HepG2 (cell line): Measurements from ENCODE around the gene DDRGK1. TPM values are rescaled to one million over a fixed set of nuclear protein-coding genes. Genes with fewer than 3 reads are reported as not detected.

Experiments
- ARNTL ChIP-seq: sonication (generic); formaldehyde crosslinking; IDR thresholded peaks from 2 replicates; pipeline ENCODE4 v1.4.0; 2020; ENCODE audit warnings: mild to moderate bottlenecking, missing genetic modification reagents
- CBFB ChIP-seq: sonication (generic); formaldehyde crosslinking; IDR thresholded peaks from 2 replicates; pipeline ENCODE4 v1.4.0; 2020; ENCODE audit warnings: missing genetic modification reagents
- CREB1 ChIP-seq, 2 experiments: fragments of 450-650 bp in 1 of 2; IDR thresholded peaks; 2 replicates each; pipeline ENCODE4 v1.6.1; 2016 to 2017; ENCODE audit warnings: control low read depth in 1 of 2, mild to moderate bottlenecking in 1 of 2, missing compliant biosample characterization in 1 of 2, missing genetic modification characterization in 1 of 2
- KDM2A ChIP-seq: sonication (generic); formaldehyde crosslinking; IDR thresholded peaks from 2 replicates; pipeline ENCODE4 v1.4.0; 2020; ENCODE audit warnings: low read depth, missing genetic modification reagents, borderline replicate concordance
- MED13 ChIP-seq: sonication (generic); formaldehyde crosslinking; IDR thresholded peaks from 2 replicates; pipeline ENCODE4 v1.5.0; 2020; ENCODE audit warnings: missing genetic modification reagents
- MEF2D ChIP-seq: sonication (generic); formaldehyde crosslinking; IDR thresholded peaks from 2 replicates; pipeline ENCODE4 v1.5.1; 2020; ENCODE audit warnings: mild to moderate bottlenecking, missing genetic modification reagents
- MEIS2 ChIP-seq: sonication (generic); formaldehyde crosslinking; IDR thresholded peaks from 2 replicates; pipeline ENCODE4 v1.9.0; 2021; ENCODE audit warnings: mild to moderate bottlenecking, missing genetic modification reagents
- RNF2 ChIP-seq: fragments of 450-650 bp; conservative IDR thresholded peaks from 2 replicates; pipeline ENCODE4 v1.6.1; 2016; ENCODE audit warnings: low read depth
- SALL1 ChIP-seq: sonication (generic); formaldehyde crosslinking; IDR thresholded peaks from 2 replicates; pipeline ENCODE4 v1.8.0; 2022; ENCODE audit warnings: mild to moderate bottlenecking, missing genetic modification reagents
- SALL2 ChIP-seq: sonication (generic); formaldehyde crosslinking; IDR thresholded peaks from 2 replicates; pipeline ENCODE4 v1.8.1; 2023; ENCODE audit warnings: mild to moderate bottlenecking, missing genetic modification reagents, inconsistent platforms
- SSRP1 ChIP-seq: IDR thresholded peaks from 2 replicates; pipeline ENCODE4 v1.6.1; 2016; ENCODE audit warnings: control low read depth
- TGIF2 ChIP-seq: IDR thresholded peaks from 2 replicates; pipeline ENCODE4 v1.6.1; 2016; ENCODE audit warnings: control low read depth, missing compliant biosample characterization
- ZKSCAN8 ChIP-seq: IDR thresholded peaks from 2 replicates; pipeline ENCODE4 v1.6.1; 2016; ENCODE audit warnings: borderline replicate concordance, missing genetic modification reagents, missing compliant biosample characterization
- ZNF205 ChIP-seq: IDR thresholded peaks from 2 replicates; pipeline ENCODE4 v1.6.1; 2018; ENCODE audit warnings: missing biosample characterization, missing genetic modification reagents
- ZNF670 ChIP-seq: sonication (generic); formaldehyde crosslinking; IDR thresholded peaks from 2 replicates; pipeline ENCODE4 v1.8.0; 2022; ENCODE audit warnings: mild to moderate bottlenecking, missing genetic modification reagents, borderline replicate concordance
- ZNF883 ChIP-seq: sonication (generic); formaldehyde crosslinking; IDR thresholded peaks from 2 replicates; pipeline ENCODE4 v1.5.1; 2020; ENCODE audit warnings: mild to moderate bottlenecking, missing genetic modification reagents; ENCODE audit errors: not compliant biosample characterization
- polyA plus RNA-seq, 8 experiments: library from polyadenylated mRNA; depleted of rRNA in 3 of 8; stranded (reverse) in 7 of 8; unstranded in 1 of 8; fragments of >200 nt; fragmentation: Illumina TruSeq in 4 of 8; extraction: Trizol in 4 of 8; gene quantifications; 2 replicates each; pipeline versions ENCODE4 v1.2.1 to v1.2.3, GENCODE V29; 2011 to 2016; ENCODE audit warnings: low read depth in 4 of 8, missing spikeins in 1 of 8, mixed read lengths in 1 of 8; ENCODE audit not compliant: insufficient read depth in 1 of 8
- total RNA-seq, 5 experiments: library from RNA; depleted of rRNA; stranded (reverse); fragments of >200 nt; fragmentation: Illumina TruSeq; extraction: Trizol; gene quantifications; 2 replicates each; pipeline ENCODE4 v1.2.3, GENCODE V29; 2016; ENCODE audit warnings: low read depth in 1 of 5
- TF ChIP-seq, protein P1 (sequence below): sonication (generic); formaldehyde crosslinking; IDR thresholded peaks from 2 replicates; pipeline ENCODE4 v1.5.0; 2020; ENCODE audit warnings: missing genetic modification reagents
- TF ChIP-seq, protein P2 (sequence below): sonication (generic); formaldehyde crosslinking; IDR thresholded peaks from 2 replicates; pipeline ENCODE4 v1.4.0; 2020; ENCODE audit warnings: missing genetic modification reagents
- TF ChIP-seq, protein P3 (sequence below): IDR thresholded peaks from 2 replicates; pipeline ENCODE4 v1.6.1; 2016; ENCODE audit warnings: missing compliant biosample characterization, missing genetic modification reagents, borderline replicate concordance
- TF ChIP-seq, protein P4 (sequence below): sonication (generic); formaldehyde crosslinking; IDR thresholded peaks from 2 replicates; pipeline ENCODE4 v1.4.0; 2020; ENCODE audit warnings: missing genetic modification reagents
- TF ChIP-seq, protein P5 (sequence below): sonication (generic); formaldehyde crosslinking; IDR thresholded peaks from 2 replicates; pipeline ENCODE4 v1.5.0; 2020; ENCODE audit warnings: missing genetic modification reagents, mild to moderate bottlenecking, borderline replicate concordance
- TF ChIP-seq, protein P6 (sequence below), 2 experiments: IDR thresholded peaks; 2 replicates each; pipeline ENCODE4 v1.6.1; 2011 to 2012; ENCODE audit warnings: low read length in 2 of 2, borderline replicate concordance in 1 of 2, low read depth in 1 of 2, mild to moderate bottlenecking in 1 of 2, moderate library complexity in 1 of 2

DDRGK1 gene
- total and polyA plus RNA-seq, 2 of the 13 experiments (the other 11 are each of a cell fraction or from before 2014, with no cell fraction given), result 96.7 to 149 TPM

DNA sequence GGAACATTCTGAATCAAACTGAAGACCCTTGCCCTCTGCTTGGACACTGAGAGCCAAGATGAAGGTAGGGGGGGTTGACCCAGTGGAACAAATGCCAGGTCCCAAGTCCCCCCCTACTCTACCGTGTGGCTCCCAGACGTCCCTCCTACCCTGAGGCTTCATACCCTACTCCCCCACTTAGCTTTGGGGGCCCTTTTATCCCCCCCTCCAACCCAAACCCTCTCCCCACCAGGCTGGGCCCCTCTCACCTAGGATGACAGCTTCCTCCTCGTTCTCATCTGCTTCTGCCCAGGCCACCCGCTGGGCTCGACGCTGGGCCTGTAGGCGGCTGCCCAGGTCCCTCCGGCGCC, 1.5 kb downstream of the DDRGK1 start (continued):
- 0 out of 2 replicates have a peak, but pooled peaks have one; percentile 61 for TF ChIP-seq SALL2
- TF ChIP-seq, protein P1, sequence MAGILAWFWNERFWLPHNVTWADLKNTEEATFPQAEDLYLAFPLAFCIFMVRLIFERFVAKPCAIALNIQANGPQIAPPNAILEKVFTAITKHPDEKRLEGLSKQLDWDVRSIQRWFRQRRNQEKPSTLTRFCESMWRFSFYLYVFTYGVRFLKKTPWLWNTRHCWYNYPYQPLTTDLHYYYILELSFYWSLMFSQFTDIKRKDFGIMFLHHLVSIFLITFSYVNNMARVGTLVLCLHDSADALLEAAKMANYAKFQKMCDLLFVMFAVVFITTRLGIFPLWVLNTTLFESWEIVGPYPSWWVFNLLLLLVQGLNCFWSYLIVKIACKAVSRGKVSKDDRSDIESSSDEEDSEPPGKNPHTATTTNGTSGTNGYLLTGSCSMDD (CRISPR knock-in tag), result 0 out of 2 replicates have a peak, but pooled peaks have one; percentile 71
- no peak for TF ChIP-seq SSRP1 (CRISPR knock-in tag)
- TF ChIP-seq, protein P2, sequence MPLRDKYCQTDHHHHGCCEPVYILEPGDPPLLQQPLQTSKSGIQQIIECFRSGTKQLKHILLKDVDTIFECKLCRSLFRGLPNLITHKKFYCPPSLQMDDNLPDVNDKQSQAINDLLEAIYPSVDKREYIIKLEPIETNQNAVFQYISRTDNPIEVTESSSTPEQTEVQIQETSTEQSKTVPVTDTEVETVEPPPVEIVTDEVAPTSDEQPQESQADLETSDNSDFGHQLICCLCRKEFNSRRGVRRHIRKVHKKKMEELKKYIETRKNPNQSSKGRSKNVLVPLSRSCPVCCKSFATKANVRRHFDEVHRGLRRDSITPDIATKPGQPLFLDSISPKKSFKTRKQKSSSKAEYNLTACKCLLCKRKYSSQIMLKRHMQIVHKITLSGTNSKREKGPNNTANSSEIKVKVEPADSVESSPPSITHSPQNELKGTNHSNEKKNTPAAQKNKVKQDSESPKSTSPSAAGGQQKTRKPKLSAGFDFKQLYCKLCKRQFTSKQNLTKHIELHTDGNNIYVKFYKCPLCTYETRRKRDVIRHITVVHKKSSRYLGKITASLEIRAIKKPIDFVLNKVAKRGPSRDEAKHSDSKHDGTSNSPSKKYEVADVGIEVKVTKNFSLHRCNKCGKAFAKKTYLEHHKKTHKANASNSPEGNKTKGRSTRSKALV (CRISPR knock-in tag), result peak; percentile 15; the same call in 1 of the 2 replicates
- TF ChIP-seq ZNF883 (CRISPR knock-in tag), result no peak
- TF ChIP-seq, protein P3, sequence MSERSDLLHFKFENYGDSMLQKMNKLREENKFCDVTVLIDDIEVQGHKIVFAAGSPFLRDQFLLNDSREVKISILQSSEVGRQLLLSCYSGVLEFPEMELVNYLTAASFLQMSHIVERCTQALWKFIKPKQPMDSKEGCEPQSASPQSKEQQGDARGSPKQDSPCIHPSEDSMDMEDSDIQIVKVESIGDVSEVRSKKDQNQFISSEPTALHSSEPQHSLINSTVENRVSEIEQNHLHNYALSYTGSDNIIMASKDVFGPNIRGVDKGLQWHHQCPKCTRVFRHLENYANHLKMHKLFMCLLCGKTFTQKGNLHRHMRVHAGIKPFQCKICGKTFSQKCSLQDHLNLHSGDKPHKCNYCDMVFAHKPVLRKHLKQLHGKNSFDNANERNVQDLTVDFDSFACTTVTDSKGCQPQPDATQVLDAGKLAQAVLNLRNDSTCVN, result 0 out of 2 replicates have a peak, but pooled peaks have one; percentile 4
- peak; percentile 71; the same call in 1 of the 2 replicates for TF ChIP-seq RNF2
- no peak for TF ChIP-seq CREB1 (IDR thresholded peaks at IDR 0.05)
- no peak for TF ChIP-seq CREB1 (CRISPR knock-in tag; IDR thresholded peaks at IDR 0.05)
- no peak for TF ChIP-seq KDM2A (CRISPR knock-in tag)
- TF ChIP-seq, protein P4, sequence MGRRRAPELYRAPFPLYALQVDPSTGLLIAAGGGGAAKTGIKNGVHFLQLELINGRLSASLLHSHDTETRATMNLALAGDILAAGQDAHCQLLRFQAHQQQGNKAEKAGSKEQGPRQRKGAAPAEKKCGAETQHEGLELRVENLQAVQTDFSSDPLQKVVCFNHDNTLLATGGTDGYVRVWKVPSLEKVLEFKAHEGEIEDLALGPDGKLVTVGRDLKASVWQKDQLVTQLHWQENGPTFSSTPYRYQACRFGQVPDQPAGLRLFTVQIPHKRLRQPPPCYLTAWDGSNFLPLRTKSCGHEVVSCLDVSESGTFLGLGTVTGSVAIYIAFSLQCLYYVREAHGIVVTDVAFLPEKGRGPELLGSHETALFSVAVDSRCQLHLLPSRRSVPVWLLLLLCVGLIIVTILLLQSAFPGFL, result no peak
- no peak for TF ChIP-seq SALL1 (CRISPR knock-in tag)
- TF ChIP-seq TGIF2 (CRISPR knock-in tag), result no peak
- TF ChIP-seq, protein P5, sequence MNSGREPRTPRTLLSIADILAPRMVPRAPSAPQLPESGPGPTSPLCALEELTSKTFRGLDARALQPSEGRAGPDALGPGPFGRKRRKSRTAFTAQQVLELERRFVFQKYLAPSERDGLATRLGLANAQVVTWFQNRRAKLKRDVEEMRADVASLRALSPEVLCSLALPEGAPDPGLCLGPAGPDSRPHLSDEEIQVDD (CRISPR knock-in tag), result peak; percentile 21; the same call in 1 of the 2 replicates
- TF ChIP-seq ZNF205, result no peak
- TF ChIP-seq, protein P6, sequence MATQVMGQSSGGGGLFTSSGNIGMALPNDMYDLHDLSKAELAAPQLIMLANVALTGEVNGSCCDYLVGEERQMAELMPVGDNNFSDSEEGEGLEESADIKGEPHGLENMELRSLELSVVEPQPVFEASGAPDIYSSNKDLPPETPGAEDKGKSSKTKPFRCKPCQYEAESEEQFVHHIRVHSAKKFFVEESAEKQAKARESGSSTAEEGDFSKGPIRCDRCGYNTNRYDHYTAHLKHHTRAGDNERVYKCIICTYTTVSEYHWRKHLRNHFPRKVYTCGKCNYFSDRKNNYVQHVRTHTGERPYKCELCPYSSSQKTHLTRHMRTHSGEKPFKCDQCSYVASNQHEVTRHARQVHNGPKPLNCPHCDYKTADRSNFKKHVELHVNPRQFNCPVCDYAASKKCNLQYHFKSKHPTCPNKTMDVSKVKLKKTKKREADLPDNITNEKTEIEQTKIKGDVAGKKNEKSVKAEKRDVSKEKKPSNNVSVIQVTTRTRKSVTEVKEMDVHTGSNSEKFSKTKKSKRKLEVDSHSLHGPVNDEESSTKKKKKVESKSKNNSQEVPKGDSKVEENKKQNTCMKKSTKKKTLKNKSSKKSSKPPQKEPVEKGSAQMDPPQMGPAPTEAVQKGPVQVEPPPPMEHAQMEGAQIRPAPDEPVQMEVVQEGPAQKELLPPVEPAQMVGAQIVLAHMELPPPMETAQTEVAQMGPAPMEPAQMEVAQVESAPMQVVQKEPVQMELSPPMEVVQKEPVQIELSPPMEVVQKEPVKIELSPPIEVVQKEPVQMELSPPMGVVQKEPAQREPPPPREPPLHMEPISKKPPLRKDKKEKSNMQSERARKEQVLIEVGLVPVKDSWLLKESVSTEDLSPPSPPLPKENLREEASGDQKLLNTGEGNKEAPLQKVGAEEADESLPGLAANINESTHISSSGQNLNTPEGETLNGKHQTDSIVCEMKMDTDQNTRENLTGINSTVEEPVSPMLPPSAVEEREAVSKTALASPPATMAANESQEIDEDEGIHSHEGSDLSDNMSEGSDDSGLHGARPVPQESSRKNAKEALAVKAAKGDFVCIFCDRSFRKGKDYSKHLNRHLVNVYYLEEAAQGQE (IDR thresholded peaks at IDR 0.05; ENCODE audit: borderline replicate concordance in 1 of 2, low read depth in 1 of 2, low read length in 2 of 2), result no peak
- TF ChIP-seq ARNTL (CRISPR knock-in tag), result no peak
- TF ChIP-seq MED13 (CRISPR knock-in tag), result 0 out of 2 replicates have a peak, but pooled peaks have one; percentile 58
- TF ChIP-seq MEF2D (CRISPR knock-in tag), result no peak
- no peak for TF ChIP-seq ZKSCAN8 (CRISPR knock-in tag)
- no peak for TF ChIP-seq ZNF670 (CRISPR knock-in tag)
- TF ChIP-seq CBFB (CRISPR knock-in tag), result no peak
- no peak for TF ChIP-seq MEIS2 (CRISPR knock-in tag)
